HCT116 (cell line): ENCODE data around the gene CFAP43. TPM values are rescaled to one million over a fixed set of nuclear protein-coding genes. Genes with fewer than 3 reads are reported as not detected.

Experiments used
- ATAC-seq: fragments of 200-7000 bp; cut with Tn5 transposase; 2 replicates; pipeline ENCODE4 v1.9.1; 2020; ENCODE audit warnings: mild to moderate bottlenecking, moderate library complexity
- BruUV-seq: library from RNA; stranded (reverse); fragments of 400-500 nt; replicated peaks from 2 replicates; lab custom pipeline; 2021; lab: Mats Ljungman, UMichigan
- CTCF ChIA-PET: fragments of 300-600 bp; sonication (Branson Sonifier 250); formaldehyde crosslinking; loops from one replicate; lab custom pipeline; 2021; ENCODE audit warnings: antibody characterized with exemption; lab: Charles Lee
- POLR2A ChIA-PET: fragments of 300-600, 350-600 bp; sonication (Branson Sonifier 250); formaldehyde crosslinking; loops from one replicate; lab custom pipeline; 2021; ENCODE audit warnings: antibody characterized with exemption; lab: Charles Lee
- RAD21 ChIA-PET, 2 experiments: fragments of 300-600 bp; sonication (Branson Sonifier 250); formaldehyde crosslinking; loops; one replicate each; lab custom pipeline; 2023; ENCODE audit warnings: low total read pairs in 2 of 2; ENCODE audit not compliant: uncharacterized antibody in 2 of 2, unreplicated experiment in 2 of 2, low non-redundant PET in 1 of 2; lab: Charles Lee
- DNase-seq: peaks from one replicate; pipeline ENCODE4 v3.0.0-alpha.2; 2010; ENCODE audit warnings: low read depth, low spot score
- H2AFZ ChIP-seq: fragments of 200-600 bp; shearing (Covaris generic), sonication (generic); 2 replicates; pipeline ENCODE4 v1.6.1; 2017; ENCODE audit warnings: low read depth, mixed run types, mixed read lengths, antibody characterized with exemption, low read length; ENCODE audit not compliant: poor library complexity, severe bottlenecking
- H3K27ac ChIP-seq: 2 replicates; pipeline ENCODE4 v1.5.1; 2012; ENCODE audit warnings: low read depth, low read length
- H3K27me3 ChIP-seq: fragments of 200-600 bp; sonication (generic); 2 replicates; pipeline ENCODE4 v1.6.1; 2016; ENCODE audit warnings: mixed run types, low read length, mixed read lengths; ENCODE audit not compliant: insufficient read depth
- H3K36me3 ChIP-seq, 2 experiments: fragments of 200-500 bp in 1 of 2; fragments of 200-600 bp in 1 of 2; sonication (Bioruptor generic) in 1 of 2; sonication (generic) in 1 of 2; 2 replicates each; pipeline versions ENCODE4 v1.5.1 to v1.6.1; 2014 to 2016; ENCODE audit warnings: low read length in 2 of 2, inconsistent platforms in 1 of 2, mixed read lengths in 1 of 2, mixed run types in 1 of 2; ENCODE audit not compliant: insufficient read depth in 2 of 2, control insufficient read depth in 1 of 2
- H3K4me1 ChIP-seq, 2 experiments: fragments of 200-600 bp in 1 of 2; sonication (generic) in 1 of 2; 2 replicates each; pipeline versions ENCODE4 v1.5.1 to v1.6.1; 2012 to 2017; ENCODE audit warnings: low read length in 2 of 2, inconsistent platforms in 1 of 2, mild to moderate bottlenecking in 1 of 2, mixed read lengths in 1 of 2, mixed run types in 1 of 2, moderate library complexity in 1 of 2; ENCODE audit not compliant: insufficient read depth in 2 of 2, control insufficient read depth in 1 of 2
- H3K4me2 ChIP-seq: fragments of 200-600 bp; sonication (generic); 2 replicates; pipeline ENCODE4 v1.6.1; 2017; ENCODE audit warnings: mixed run types, low read length, mixed read lengths
- H3K4me3 ChIP-seq, 2 experiments: fragments of 200-600 bp in 1 of 2; sonication (generic) in 1 of 2; replicated peaks in 1 of 2; 2 replicates each; pipeline ENCODE4 v1.5.1; 2011 to 2016; ENCODE audit warnings: low read length in 2 of 2, control low read depth in 1 of 2, low read depth in 1 of 2, mild to moderate bottlenecking in 1 of 2, mixed read lengths in 1 of 2, mixed run types in 1 of 2
- H3K79me2 ChIP-seq: fragments of 200-600 bp; sonication (generic); 2 replicates; pipeline ENCODE4 v1.6.1; 2017; ENCODE audit warnings: mild to moderate bottlenecking, mixed run types, low read length, moderate library complexity, mixed read lengths; ENCODE audit not compliant: insufficient read depth
- H3K9ac ChIP-seq: fragments of 200-600 bp; sonication (generic); 2 replicates; pipeline ENCODE4 v1.6.1; 2016; ENCODE audit warnings: low read length, mixed read lengths
- H3K9me2 ChIP-seq: fragments of 200-600 bp; sonication (generic), shearing (Covaris generic); 2 replicates; pipeline ENCODE4 v1.6.1; 2017; ENCODE audit warnings: mixed run types, mild to moderate bottlenecking, moderate library complexity; ENCODE audit not compliant: insufficient read depth
- H3K9me3 ChIP-seq, 2 experiments: fragments of 200-500 bp in 1 of 2; fragments of 200-600 bp in 1 of 2; sonication (Bioruptor generic) in 1 of 2; sonication (generic) in 1 of 2; 2 replicates each; pipeline ENCODE4 v1.6.1; 2014 to 2017; ENCODE audit warnings: low read length in 2 of 2, mixed read lengths in 2 of 2, inconsistent platforms in 1 of 2, low read depth in 1 of 2, mild to moderate bottlenecking in 1 of 2, mixed run types in 1 of 2, moderate library complexity in 1 of 2; ENCODE audit not compliant: control insufficient read depth in 1 of 2, insufficient read depth in 1 of 2
- H4K20me1 ChIP-seq: fragments of 200-600 bp; sonication (generic), shearing (Covaris generic); 2 replicates; pipeline ENCODE4 v1.6.1; 2017; ENCODE audit warnings: mixed run types, mild to moderate bottlenecking, moderate library complexity; ENCODE audit not compliant: insufficient read depth
- CBX3 ChIP-seq: IDR thresholded peaks from 2 replicates; pipeline ENCODE4 v1.6.1; 2012; ENCODE audit warnings: low read depth
- RAD21 ChIP-seq: IDR thresholded peaks from 2 replicates; pipeline ENCODE4 v1.6.1; 2012; ENCODE audit warnings: low read depth, mild to moderate bottlenecking
- YY1 ChIP-seq: IDR thresholded peaks from 2 replicates; pipeline ENCODE4 v1.6.1; 2011; ENCODE audit warnings: low read length, low read depth, moderate library complexity, mild to moderate bottlenecking; ENCODE audit not compliant: insufficient replicate concordance; ENCODE audit errors: extremely low read depth
- intact Hi-C: fragments of 100-400 bp; cut with micrococcal nuclease; formaldehyde crosslinking; loops from 2 replicates; pipeline ENCODE4 v1.10.0; 2022
- total RNA-seq: library from RNA; stranded (reverse); gene quantifications from one replicate; pipeline ENCODE4 v1.2.1, GENCODE V29; 2021; ENCODE audit not compliant: unreplicated experiment
- TF ChIP-seq, protein P1 (sequence below): IDR thresholded peaks from 2 replicates; pipeline ENCODE4 v1.6.1; 2012; ENCODE audit warnings: low read depth
- TF ChIP-seq, protein P2 (sequence below), 3 experiments: fragments of 200-600 bp in 1 of 3; sonication (generic) in 1 of 3; IDR thresholded peaks in 2 of 3; conservative IDR thresholded peaks in 1 of 3; 2 replicates each; pipeline ENCODE4 v1.5.1; 2012 to 2017; ENCODE audit warnings: low read depth in 2 of 3, low read length in 2 of 3, antibody characterized with exemption in 1 of 3, borderline replicate concordance in 1 of 3, control low read depth in 1 of 3, mild to moderate bottlenecking in 1 of 3, mixed read lengths in 1 of 3, mixed run types in 1 of 3, moderate library complexity in 1 of 3; ENCODE audit not compliant: insufficient read depth in 1 of 3
- TF ChIP-seq, protein P3 (sequence below): IDR thresholded peaks from 2 replicates; pipeline ENCODE4 v1.6.1; 2012
- TF ChIP-seq, protein P4 (sequence below): IDR thresholded peaks from 2 replicates; pipeline ENCODE4 v1.6.1; 2012
- TF ChIP-seq, protein P5 (sequence below): IDR thresholded peaks from 2 replicates; pipeline ENCODE4 v1.6.1; 2011; ENCODE audit warnings: mild to moderate bottlenecking, low read length, moderate library complexity; ENCODE audit not compliant: insufficient replicate concordance; ENCODE audit errors: extremely low read depth

CFAP43 gene
- total RNA-seq, 1 experiment from 2014 or later = 4.0 TPM

DNA sequence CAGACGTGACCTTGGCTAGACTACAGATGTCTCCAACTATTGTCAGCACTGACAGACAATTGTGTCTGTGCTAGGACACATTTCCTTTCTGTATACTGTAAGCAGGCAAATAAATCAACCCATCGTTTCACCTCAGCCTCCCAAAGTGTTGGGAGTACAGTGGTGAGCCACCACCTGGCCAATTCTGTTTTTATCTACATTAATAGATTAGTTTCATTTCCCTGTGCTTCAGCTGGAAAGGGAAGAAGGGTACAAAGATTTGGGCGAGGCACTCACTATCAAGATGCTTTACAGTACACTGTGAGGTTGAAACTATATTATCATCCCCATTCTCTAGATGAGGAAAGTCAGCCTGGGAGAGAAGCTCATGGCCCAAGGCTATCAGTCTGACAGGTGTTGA is 88.3 kb downstream of the CFAP43 start:
- DNase-seq = no peak
- Histone ChIP-seq H3K9me3 (no peaks in the 10 kb centered on the region), H3K9ac (no peak overlapping the region), H3K27me3 (no peaks in the 10 kb centered on the region), H3K79me2 (no peaks in the 10 kb centered on the region), H4K20me1 (no peaks in the 10 kb centered on the region), H3K4me3 (no peak overlapping the region), H2AFZ (no peak overlapping the region), H3K4me2 (no peak overlapping the region), H3K36me3 (no peaks in the 10 kb centered on the region), H3K4me1 (no peaks in the 10 kb centered on the region), H3K27ac (no peak overlapping the region), H3K9me2 (no peaks in the 10 kb centered on the region)
- CTCF ChIA-PET = interaction anchor here (1.8 kb wide), 1 partner anchor 16 kb away, joined by 5 read pairs; no protein-coding TSS in a partner anchor
- ATAC-seq = no peak
- POLR2A ChIA-PET = no interaction called here
- TF ChIP-seq RAD21 = no peak
- TF ChIP-seq, protein P1, sequence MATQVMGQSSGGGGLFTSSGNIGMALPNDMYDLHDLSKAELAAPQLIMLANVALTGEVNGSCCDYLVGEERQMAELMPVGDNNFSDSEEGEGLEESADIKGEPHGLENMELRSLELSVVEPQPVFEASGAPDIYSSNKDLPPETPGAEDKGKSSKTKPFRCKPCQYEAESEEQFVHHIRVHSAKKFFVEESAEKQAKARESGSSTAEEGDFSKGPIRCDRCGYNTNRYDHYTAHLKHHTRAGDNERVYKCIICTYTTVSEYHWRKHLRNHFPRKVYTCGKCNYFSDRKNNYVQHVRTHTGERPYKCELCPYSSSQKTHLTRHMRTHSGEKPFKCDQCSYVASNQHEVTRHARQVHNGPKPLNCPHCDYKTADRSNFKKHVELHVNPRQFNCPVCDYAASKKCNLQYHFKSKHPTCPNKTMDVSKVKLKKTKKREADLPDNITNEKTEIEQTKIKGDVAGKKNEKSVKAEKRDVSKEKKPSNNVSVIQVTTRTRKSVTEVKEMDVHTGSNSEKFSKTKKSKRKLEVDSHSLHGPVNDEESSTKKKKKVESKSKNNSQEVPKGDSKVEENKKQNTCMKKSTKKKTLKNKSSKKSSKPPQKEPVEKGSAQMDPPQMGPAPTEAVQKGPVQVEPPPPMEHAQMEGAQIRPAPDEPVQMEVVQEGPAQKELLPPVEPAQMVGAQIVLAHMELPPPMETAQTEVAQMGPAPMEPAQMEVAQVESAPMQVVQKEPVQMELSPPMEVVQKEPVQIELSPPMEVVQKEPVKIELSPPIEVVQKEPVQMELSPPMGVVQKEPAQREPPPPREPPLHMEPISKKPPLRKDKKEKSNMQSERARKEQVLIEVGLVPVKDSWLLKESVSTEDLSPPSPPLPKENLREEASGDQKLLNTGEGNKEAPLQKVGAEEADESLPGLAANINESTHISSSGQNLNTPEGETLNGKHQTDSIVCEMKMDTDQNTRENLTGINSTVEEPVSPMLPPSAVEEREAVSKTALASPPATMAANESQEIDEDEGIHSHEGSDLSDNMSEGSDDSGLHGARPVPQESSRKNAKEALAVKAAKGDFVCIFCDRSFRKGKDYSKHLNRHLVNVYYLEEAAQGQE = no peak
- intact Hi-C loops = no loop called here
- RAD21 ChIA-PET = no interaction called here
- BruUV-seq = no TSS peak

DNA sequence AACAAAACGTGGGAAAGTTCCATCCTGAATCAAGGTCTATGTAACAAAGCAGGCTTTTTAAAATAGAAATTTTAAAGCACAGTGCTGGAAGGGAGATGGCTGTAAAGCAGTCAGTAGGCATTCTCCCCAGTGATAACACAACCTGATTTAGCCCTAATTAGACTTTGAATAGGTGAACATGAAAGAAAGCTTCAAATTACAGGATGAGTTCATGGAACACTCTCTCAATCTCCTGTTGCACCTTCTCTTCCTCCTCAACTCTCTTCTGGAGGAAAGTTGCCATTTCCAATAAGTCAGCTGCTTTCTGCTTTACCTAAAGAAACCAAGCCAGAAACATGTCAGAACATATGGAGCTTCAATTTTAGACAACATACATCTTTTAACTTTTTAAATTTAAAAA is 90.1 kb downstream of the CFAP43 start:
- Histone ChIP-seq H3K9ac (no peak overlapping the region), H3K4me2 (no peak overlapping the region), H3K9me2 (no peaks in the 10 kb centered on the region), H3K27me3 (no peaks in the 10 kb centered on the region), H3K79me2 (no peaks in the 10 kb centered on the region), H2AFZ (no peak overlapping the region), H4K20me1 (no peaks in the 10 kb centered on the region), H3K9me3 (no peaks in the 10 kb centered on the region), H3K4me1 (no peaks in the 10 kb centered on the region), H3K27ac (no peak overlapping the region), H3K4me3 (no peak overlapping the region), H3K36me3 (no peaks in the 10 kb centered on the region)
- POLR2A ChIA-PET = no interaction called here
- TF ChIP-seq CBX3 = no peak
- TF ChIP-seq, protein P2, sequence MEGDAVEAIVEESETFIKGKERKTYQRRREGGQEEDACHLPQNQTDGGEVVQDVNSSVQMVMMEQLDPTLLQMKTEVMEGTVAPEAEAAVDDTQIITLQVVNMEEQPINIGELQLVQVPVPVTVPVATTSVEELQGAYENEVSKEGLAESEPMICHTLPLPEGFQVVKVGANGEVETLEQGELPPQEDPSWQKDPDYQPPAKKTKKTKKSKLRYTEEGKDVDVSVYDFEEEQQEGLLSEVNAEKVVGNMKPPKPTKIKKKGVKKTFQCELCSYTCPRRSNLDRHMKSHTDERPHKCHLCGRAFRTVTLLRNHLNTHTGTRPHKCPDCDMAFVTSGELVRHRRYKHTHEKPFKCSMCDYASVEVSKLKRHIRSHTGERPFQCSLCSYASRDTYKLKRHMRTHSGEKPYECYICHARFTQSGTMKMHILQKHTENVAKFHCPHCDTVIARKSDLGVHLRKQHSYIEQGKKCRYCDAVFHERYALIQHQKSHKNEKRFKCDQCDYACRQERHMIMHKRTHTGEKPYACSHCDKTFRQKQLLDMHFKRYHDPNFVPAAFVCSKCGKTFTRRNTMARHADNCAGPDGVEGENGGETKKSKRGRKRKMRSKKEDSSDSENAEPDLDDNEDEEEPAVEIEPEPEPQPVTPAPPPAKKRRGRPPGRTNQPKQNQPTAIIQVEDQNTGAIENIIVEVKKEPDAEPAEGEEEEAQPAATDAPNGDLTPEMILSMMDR (IDR thresholded peaks at IDR 0.05 in 2 of 3, conservative IDR thresholded peaks at IDR 0.05 in 1 of 3; ENCODE audit: borderline replicate concordance in 1 of 3, insufficient read depth in 1 of 3, low read depth in 2 of 3, low read length in 2 of 3) = no peak
- TF ChIP-seq, protein P3, sequence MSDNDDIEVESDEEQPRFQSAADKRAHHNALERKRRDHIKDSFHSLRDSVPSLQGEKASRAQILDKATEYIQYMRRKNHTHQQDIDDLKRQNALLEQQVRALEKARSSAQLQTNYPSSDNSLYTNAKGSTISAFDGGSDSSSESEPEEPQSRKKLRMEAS = no peak
- TF ChIP-seq, protein P4, sequence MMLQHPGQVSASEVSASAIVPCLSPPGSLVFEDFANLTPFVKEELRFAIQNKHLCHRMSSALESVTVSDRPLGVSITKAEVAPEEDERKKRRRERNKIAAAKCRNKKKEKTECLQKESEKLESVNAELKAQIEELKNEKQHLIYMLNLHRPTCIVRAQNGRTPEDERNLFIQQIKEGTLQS = no peak
- no peak for TF ChIP-seq YY1
- TF ChIP-seq, protein P5, sequence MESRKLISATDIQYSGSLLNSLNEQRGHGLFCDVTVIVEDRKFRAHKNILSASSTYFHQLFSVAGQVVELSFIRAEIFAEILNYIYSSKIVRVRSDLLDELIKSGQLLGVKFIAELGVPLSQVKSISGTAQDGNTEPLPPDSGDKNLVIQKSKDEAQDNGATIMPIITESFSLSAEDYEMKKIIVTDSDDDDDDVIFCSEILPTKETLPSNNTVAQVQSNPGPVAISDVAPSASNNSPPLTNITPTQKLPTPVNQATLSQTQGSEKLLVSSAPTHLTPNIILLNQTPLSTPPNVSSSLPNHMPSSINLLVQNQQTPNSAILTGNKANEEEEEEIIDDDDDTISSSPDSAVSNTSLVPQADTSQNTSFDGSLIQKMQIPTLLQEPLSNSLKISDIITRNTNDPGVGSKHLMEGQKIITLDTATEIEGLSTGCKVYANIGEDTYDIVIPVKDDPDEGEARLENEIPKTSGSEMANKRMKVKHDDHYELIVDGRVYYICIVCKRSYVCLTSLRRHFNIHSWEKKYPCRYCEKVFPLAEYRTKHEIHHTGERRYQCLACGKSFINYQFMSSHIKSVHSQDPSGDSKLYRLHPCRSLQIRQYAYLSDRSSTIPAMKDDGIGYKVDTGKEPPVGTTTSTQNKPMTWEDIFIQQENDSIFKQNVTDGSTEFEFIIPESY = no peak
- RAD21 ChIA-PET = no interaction called here
- no peak for ATAC-seq
- no peak for DNase-seq
- BruUV-seq = no TSS peak
- CTCF ChIA-PET = interaction anchor here (1.6 to 4.3 kb wide), 2 partner anchors 13 to 42 kb away, joined by 3 to 44 read pairs; no protein-coding TSS in a partner anchor
- intact Hi-C loops = no loop called here
